Measurements from ENCODE around the gene TLE2.

- TF ChIP-seq CTCF (conservative IDR thresholded peaks at IDR 0.05; ENCODE audit: low read depth, low read length) (no peak), POLR2A (IDR thresholded peaks at IDR 0.05; ENCODE audit: low read depth, low read length) (no peak), MXI1 (IDR thresholded peaks at IDR 0.05; ENCODE audit: borderline replicate concordance, low read depth, low read length) (no peak), FOS (IDR thresholded peaks at IDR 0.05; ENCODE audit: low read depth, low read length) (no peak), CEBPB (IDR thresholded peaks at IDR 0.05; ENCODE audit: low read depth, low read length) (no peak), CHD1 (IDR thresholded peaks at IDR 0.05; ENCODE audit: low read depth, low read length) (no peak)
Observed at GRCh38 chr19:2989236-2989946, 39.7 kb downstream of the TLE2 start.
